WERI-Rb-1 (cell line): Measurements from ENCODE around the gene RAB7B.
"Not testable (repeated sequence)": the region's sequence is repeated elsewhere in the genome, so short reads cannot be mapped to it uniquely, and the experiment has no call there.

ENCODE experiments used
- DNase-seq: peaks from one replicate; pipeline ENCODE4 v3.0.0-alpha.2; 2020
- H3K27ac ChIP-seq: fragments of 250-450 bp; sonication (Bioruptor Pico); 2 replicates; pipeline ENCODE4 v1.5.1; 2020; ENCODE audit warnings: mild to moderate bottlenecking, moderate library complexity
- H3K27me3 ChIP-seq: fragments of 250-450 bp; sonication (Bioruptor Pico); 2 replicates; pipeline ENCODE4 v1.5.1; 2021; ENCODE audit warnings: mild to moderate bottlenecking, low read depth, moderate library complexity; ENCODE audit not compliant: insufficient read depth, severe bottlenecking
- H3K36me3 ChIP-seq: fragments of 250-450 bp; sonication (Bioruptor Pico); 2 replicates; pipeline ENCODE4 v1.5.1; 2020; ENCODE audit warnings: mild to moderate bottlenecking, moderate library complexity
- H3K4me3 ChIP-seq: 2 replicates; pipeline ENCODE4 v1.5.1; 2011; ENCODE audit warnings: low read depth, mild to moderate bottlenecking, control low read depth, low read length
- H3K9me3 ChIP-seq: fragments of 250-450 bp; sonication (Bioruptor Pico); 2 replicates; pipeline ENCODE4 v1.5.1; 2021; ENCODE audit warnings: mild to moderate bottlenecking, moderate library complexity; ENCODE audit not compliant: severe bottlenecking
- CTCF ChIP-seq: IDR thresholded peaks from 2 replicates; pipeline ENCODE4 v1.5.1; 2011; ENCODE audit warnings: low read depth, mild to moderate bottlenecking, control low read depth, inconsistent platforms, low read length

The RAB7B gene

GRCh38 chr1:206002871-206003801, at the start of gene RAB7B:
RAB7B (minus strand) TSS chr1:206003395; CDS start chr1:205994135, 9,260 bp downstream.
- Histone ChIP-seq H3K4me3 (no peak within 1 kb of the TSS), H3K27ac (no peak within 1 kb of the TSS)
- peak; percentile 11 for DNase-seq

GRCh38 chr1:206052231-206052865, 49.2 kb upstream of the RAB7B start:
- not testable (repeated sequence) for H3K27ac ChIP-seq, H3K36me3 ChIP-seq, H3K4me3 ChIP-seq, DNase-seq
- Histone ChIP-seq H3K27me3 (peaks cover 59% of the 10 kb centered on the region), H3K9me3 (peaks cover 10% of the 10 kb centered on the region)

More at GRCh38 chr1:206002871-206003801, at the start of gene RAB7B:
- Histone ChIP-seq H3K27me3 (no peaks in the 10 kb centered on the region), H3K36me3 (no peaks in the 10 kb centered on the region), H3K9me3 (peaks cover 3% of the 10 kb centered on the region)
- no peak for TF ChIP-seq CTCF

GRCh38 chr1:206050655-206051235, 47.5 kb upstream of the RAB7B start:
- H3K27ac ChIP-seq, result no peak overlapping the region
- no peaks in the 10 kb centered on the region for H3K36me3 ChIP-seq
- TF ChIP-seq CTCF, result no peak
- H3K27me3 ChIP-seq, result peaks cover 60% of the 10 kb centered on the region
- no peak overlapping the region for H3K4me3 ChIP-seq
- no peak for DNase-seq
- H3K9me3 ChIP-seq, result peaks cover 10% of the 10 kb centered on the region

GRCh38 chr1:206049919-206050600, 46.9 kb upstream of the RAB7B start:
- no peaks in the 10 kb centered on the region for H3K36me3 ChIP-seq
- H3K27ac ChIP-seq, result no peak overlapping the region
- H3K9me3 ChIP-seq, result peaks cover 10% of the 10 kb centered on the region
- peaks cover 60% of the 10 kb centered on the region for H3K27me3 ChIP-seq
- no peak for DNase-seq
- no peak overlapping the region for H3K4me3 ChIP-seq
- TF ChIP-seq CTCF, result no peak

DNA sequence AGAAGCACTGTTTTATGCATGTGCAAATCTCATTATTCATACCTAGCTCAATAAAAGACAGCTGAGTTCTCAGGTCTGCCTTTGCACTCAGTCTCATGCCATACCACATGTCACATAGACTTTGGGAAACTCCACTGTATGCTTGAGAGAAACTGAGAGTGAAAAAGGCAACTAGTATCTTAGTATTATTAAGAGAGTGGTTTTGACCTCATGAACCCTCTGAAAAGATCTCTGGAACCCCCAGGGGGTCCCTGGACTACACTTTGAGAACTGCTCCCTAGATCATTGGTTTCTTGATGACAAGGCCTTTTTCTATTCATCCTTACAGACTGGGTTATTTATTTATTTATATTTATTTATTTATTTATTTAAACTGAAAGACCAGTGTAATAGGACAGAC, 46.1 kb upstream of the RAB7B start:
- TF ChIP-seq CTCF, result no peak
- Histone ChIP-seq H3K27ac (no peak overlapping the region), H3K27me3 (peaks cover 60% of the 10 kb centered on the region), H3K9me3 (peaks cover 10% of the 10 kb centered on the region), H3K36me3 (no peaks in the 10 kb centered on the region), H3K4me3 (no peak overlapping the region)
- no peak for DNase-seq

- no peak for TF ChIP-seq CTCF
- Histone ChIP-seq H3K9me3 (peaks cover 8% of the 10 kb centered on the region), H3K27me3 (peaks cover 58% of the 10 kb centered on the region), H3K27ac (no peak overlapping the region), H3K4me3 (no peak overlapping the region), H3K36me3 (no peaks in the 10 kb centered on the region)
- DNase-seq, result no peak
Observed at GRCh38 chr1:206048582-206048981, 45.4 kb upstream of the RAB7B start.
